Measurements from ENCODE around the gene FBXL22.
A peak's percentile ranks its signal among the peaks of the same experiment; 100 is the strongest.

Gene FBXL22

DNA sequence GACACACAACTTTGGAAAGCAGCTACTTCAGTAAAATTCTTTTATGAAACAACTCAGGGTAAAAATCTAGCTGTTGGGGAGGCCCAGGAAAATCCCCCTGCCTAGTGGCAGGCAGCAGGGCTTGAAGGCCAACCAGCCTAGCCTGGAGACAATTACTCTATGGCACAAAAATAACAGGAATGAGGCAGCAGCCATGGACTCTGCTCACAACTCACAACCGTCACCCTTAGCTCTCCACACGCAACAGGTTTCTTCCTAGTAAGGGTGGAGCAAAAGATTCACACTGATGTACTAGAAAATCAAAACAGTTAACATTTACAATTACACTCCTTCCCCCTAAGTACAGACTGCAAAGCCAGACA, 530 bp upstream of the FBXL22 start:
- POLR2A ChIA-PET, result no interaction called here
- CTCF ChIA-PET, result interaction anchor here (1.2 kb wide), 1 partner anchor 10 kb away, joined by 4 read pairs; no protein-coding TSS in a partner anchor
- TF ChIP-seq ZNF449 (tag by site-specific recombination; IDR thresholded peaks at IDR 0.05), result peak; percentile 47; the same call in 1 of the 2 replicates
- no peak for TF ChIP-seq ZBTB20 (tag by site-specific recombination; IDR thresholded peaks at IDR 0.05)
- TF ChIP-seq PRDM6 (tag by site-specific recombination; IDR thresholded peaks at IDR 0.05), result no peak
- peak; percentile 42; the same call in 1 of the 2 replicates for TF ChIP-seq SCRT1 (tag by site-specific recombination; IDR thresholded peaks at IDR 0.05; ENCODE audit: borderline replicate concordance)
- no peak for TF ChIP-seq ZNF133 (tag by site-specific recombination; IDR thresholded peaks at IDR 0.05)
- no peak for TF ChIP-seq GLIS2 (tag by site-specific recombination; IDR thresholded peaks at IDR 0.05)
- no peak for TF ChIP-seq YY1 (tag by site-specific recombination; IDR thresholded peaks at IDR 0.05)
- no peak for TF ChIP-seq ZNF76 (tag by site-specific recombination; IDR thresholded peaks at IDR 0.05; ENCODE audit: borderline replicate concordance, low read depth)
- no peak for TF ChIP-seq PRDM4 (tag by site-specific recombination; IDR thresholded peaks at IDR 0.05)
- TF ChIP-seq ZNF560 (tag by site-specific recombination; IDR thresholded peaks at IDR 0.05; ENCODE audit: borderline replicate concordance), result no peak
- TF ChIP-seq KLF9 (tag by site-specific recombination; IDR thresholded peaks at IDR 0.05; ENCODE audit: low read depth), result no peak
- peak; percentile 82 for TF ChIP-seq SCRT2 (tag by site-specific recombination; IDR thresholded peaks at IDR 0.05)
- TF ChIP-seq ZNF488 (tag by site-specific recombination; IDR thresholded peaks at IDR 0.05), result no peak

GRCh38 chr15:63597821-63598220, 634 bp downstream of the FBXL22 start:
- TF ChIP-seq SCRT2 (tag by site-specific recombination; IDR thresholded peaks at IDR 0.05) (peak; percentile 1; the same call in 1 of the 2 replicates), ZNF146 (tag by site-specific recombination; IDR thresholded peaks at IDR 0.05) (no peak), ZNF394 (tag by site-specific recombination; IDR thresholded peaks at IDR 0.05; ENCODE audit: borderline replicate concordance) (no peak)
- Histone ChIP-seq H3K27ac (ENCODE audit: extremely low read depth, low read depth, low read length) (no peak overlapping the region), H3K4me1 (ENCODE audit: control insufficient read depth, insufficient read depth, low read length) (0 out of 2 replicates have a peak, but pooled peaks cover 2% of the 10 kb centered on the region), H3K36me3 (ENCODE audit: control insufficient read depth in 2 of 2, insufficient read depth in 1 of 2, low read length in 2 of 2) (peaks cover 0 to 17% of the 10 kb centered on the region in 2 experiments; a peak in 1 of 3 replicates), H3K9me3 (ENCODE audit: control insufficient read depth, insufficient read depth, low read depth, low read length) (no peaks in the 10 kb centered on the region), H3K4me3 (ENCODE audit: low read depth, low read length) (no peak overlapping the region)
- ChIA-PET CTCF (interaction anchor here (1.0 to 1.1 kb wide), 2 partner anchors 111 to 309 kb away, joined by 3 to 4 read pairs; no protein-coding TSS in a partner anchor), POLR2A (interaction anchor here (0.6 kb wide), 1 partner anchor 40 kb away, joined by 4 read pairs; no protein-coding TSS in a partner anchor)

More for the DNA sequence above, 530 bp upstream of the FBXL22 start:
- Histone ChIP-seq H3K9me3 (ENCODE audit: control insufficient read depth, insufficient read depth, low read depth, low read length) (no peaks in the 10 kb centered on the region), H3K4me1 (ENCODE audit: control insufficient read depth, insufficient read depth, low read length) (0 out of 2 replicates have a peak, but pooled peaks cover under 1% of the 10 kb centered on the region), H3K36me3 (ENCODE audit: control insufficient read depth in 2 of 2, insufficient read depth in 1 of 2, low read length in 2 of 2) (peaks cover 0 to 20% of the 10 kb centered on the region in 2 experiments; a peak in 2 of 3 replicates), H3K27ac (ENCODE audit: extremely low read depth, low read depth, low read length) (no peak overlapping the region), H3K4me3 (ENCODE audit: low read depth, low read length) (no peak overlapping the region)
